Measurements from ENCODE around the gene AOC1.

The AOC1 gene

DNA sequence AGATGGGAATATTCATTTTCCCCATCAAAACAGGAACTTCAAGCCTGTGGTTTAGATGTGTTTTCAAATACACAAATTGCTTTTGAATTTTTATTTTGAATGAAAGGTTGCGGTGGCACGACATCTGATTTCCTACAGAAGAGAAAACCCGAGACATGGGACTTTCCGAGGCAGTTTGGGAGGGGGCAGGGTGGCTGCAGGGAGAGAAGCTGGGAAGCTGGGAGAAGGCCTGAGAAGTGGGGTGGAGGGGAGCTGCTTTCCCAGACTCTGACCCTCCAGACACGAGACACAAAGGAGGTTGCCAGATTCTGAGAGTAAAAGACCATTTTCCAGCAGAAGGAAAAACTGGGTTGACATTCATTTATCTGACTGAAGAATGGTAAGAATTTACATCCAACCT, 32.2 kb upstream of the AOC1 start:
- no peaks in the 10 kb centered on the region for H3K9me3 ChIP-seq (ENCODE audit: control insufficient read depth in 2 of 2, low read length in 2 of 2)
- no peak overlapping the region for H3K4me3 ChIP-seq (ENCODE audit: low read length in 2 of 2)
- H3K27me3 ChIP-seq (ENCODE audit: control insufficient read depth in 2 of 2, insufficient read depth in 2 of 2, low read length in 2 of 2): no peaks in the 10 kb centered on the region
- H3K9ac ChIP-seq (ENCODE audit: low read depth in 1 of 2, low read length in 2 of 2): no peak overlapping the region
- no peaks in the 10 kb centered on the region for H3K4me1 ChIP-seq (ENCODE audit: control insufficient read depth in 2 of 2, insufficient read depth in 2 of 2, low read length in 2 of 2)
- H3K36me3 ChIP-seq (ENCODE audit: control insufficient read depth in 2 of 2, insufficient read depth in 2 of 2, low read length in 2 of 2): no peaks in the 10 kb centered on the region
- no peak overlapping the region for H3K27ac ChIP-seq (ENCODE audit: low read depth in 2 of 2, low read length in 2 of 2)

DNA sequence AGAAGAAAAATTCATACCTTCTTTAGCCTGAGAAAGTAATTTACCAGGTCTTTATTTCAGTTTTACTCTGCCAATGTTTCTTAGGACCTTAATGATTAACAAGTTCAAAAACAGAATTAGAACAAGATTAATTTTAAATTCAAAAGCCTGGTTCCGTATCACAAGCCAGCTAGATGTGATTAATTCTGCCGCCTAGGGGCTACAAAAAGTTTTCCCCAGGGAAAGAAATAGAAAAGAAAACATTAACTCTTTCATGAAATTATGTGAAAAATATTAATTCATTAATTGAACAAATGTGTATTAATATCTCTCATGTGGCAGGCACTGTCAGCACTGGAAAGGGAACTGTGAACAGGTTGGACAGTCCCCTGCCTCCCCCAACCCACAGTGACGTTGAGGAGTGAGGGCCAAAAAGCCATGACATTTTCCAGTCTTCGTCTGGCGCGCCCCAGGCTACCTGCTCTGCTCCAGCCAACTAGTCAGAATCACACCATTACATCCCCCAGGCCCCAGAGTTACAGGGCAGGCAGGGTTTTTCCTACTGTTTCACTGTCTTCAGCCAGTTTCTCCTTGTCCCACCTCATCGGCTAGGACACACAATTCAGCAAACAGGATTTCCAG, 31.6 kb upstream of the AOC1 start:
- Histone ChIP-seq H3K27ac (ENCODE audit: low read depth in 2 of 2, low read length in 2 of 2) (no peak overlapping the region), H3K4me3 (ENCODE audit: low read length in 2 of 2) (no peak overlapping the region), H3K27me3 (ENCODE audit: control insufficient read depth in 2 of 2, insufficient read depth in 2 of 2, low read length in 2 of 2) (no peaks in the 10 kb centered on the region)

GRCh38 chr7:150823043-150823442, 29.3 kb upstream of the AOC1 start:
- H3K4me3 ChIP-seq (ENCODE audit: low read length in 2 of 2): no peak overlapping the region
- no peaks in the 10 kb centered on the region for H3K9me3 ChIP-seq (ENCODE audit: control insufficient read depth in 2 of 2, low read length in 2 of 2)
- no peaks in the 10 kb centered on the region for H3K27me3 ChIP-seq (ENCODE audit: control insufficient read depth in 2 of 2, insufficient read depth in 2 of 2, low read length in 2 of 2)
- H3K9ac ChIP-seq (ENCODE audit: low read depth in 1 of 2, low read length in 2 of 2): no peak overlapping the region
- H3K4me1 ChIP-seq (ENCODE audit: control insufficient read depth in 2 of 2, insufficient read depth in 2 of 2, low read length in 2 of 2): peaks cover 10 to 23% of the 10 kb centered on the region in 2 donors
- no peaks in the 10 kb centered on the region for H3K36me3 ChIP-seq (ENCODE audit: control insufficient read depth in 2 of 2, insufficient read depth in 2 of 2, low read length in 2 of 2)
- no peak overlapping the region for H3K27ac ChIP-seq (ENCODE audit: low read depth in 2 of 2, low read length in 2 of 2)

More for the DNA sequence above, 31.6 kb upstream of the AOC1 start:
- Histone ChIP-seq H3K9ac (ENCODE audit: low read depth in 1 of 2, low read length in 2 of 2) (no peak overlapping the region), H3K9me3 (ENCODE audit: control insufficient read depth in 2 of 2, low read length in 2 of 2) (no peaks in the 10 kb centered on the region), H3K36me3 (ENCODE audit: control insufficient read depth in 2 of 2, insufficient read depth in 2 of 2, low read length in 2 of 2) (no peaks in the 10 kb centered on the region), H3K4me1 (ENCODE audit: control insufficient read depth in 2 of 2, insufficient read depth in 2 of 2, low read length in 2 of 2) (peaks cover 2 to 5% of the 10 kb centered on the region in 2 donors)

GRCh38 chr7:150823484-150824126, 28.7 kb upstream of the AOC1 start:
- Histone ChIP-seq H3K27ac (ENCODE audit: low read depth in 2 of 2, low read length in 2 of 2) (no peak overlapping the region), H3K4me1 (ENCODE audit: control insufficient read depth in 2 of 2, insufficient read depth in 2 of 2, low read length in 2 of 2) (peaks cover 10 to 23% of the 10 kb centered on the region in 2 donors), H3K4me3 (ENCODE audit: low read length in 2 of 2) (no peak overlapping the region), H3K9ac (ENCODE audit: low read depth in 1 of 2, low read length in 2 of 2) (no peak overlapping the region), H3K9me3 (ENCODE audit: control insufficient read depth in 2 of 2, low read length in 2 of 2) (no peaks in the 10 kb centered on the region), H3K27me3 (ENCODE audit: control insufficient read depth in 2 of 2, insufficient read depth in 2 of 2, low read length in 2 of 2) (no peaks in the 10 kb centered on the region), H3K36me3 (ENCODE audit: control insufficient read depth in 2 of 2, insufficient read depth in 2 of 2, low read length in 2 of 2) (no peaks in the 10 kb centered on the region)

DNA sequence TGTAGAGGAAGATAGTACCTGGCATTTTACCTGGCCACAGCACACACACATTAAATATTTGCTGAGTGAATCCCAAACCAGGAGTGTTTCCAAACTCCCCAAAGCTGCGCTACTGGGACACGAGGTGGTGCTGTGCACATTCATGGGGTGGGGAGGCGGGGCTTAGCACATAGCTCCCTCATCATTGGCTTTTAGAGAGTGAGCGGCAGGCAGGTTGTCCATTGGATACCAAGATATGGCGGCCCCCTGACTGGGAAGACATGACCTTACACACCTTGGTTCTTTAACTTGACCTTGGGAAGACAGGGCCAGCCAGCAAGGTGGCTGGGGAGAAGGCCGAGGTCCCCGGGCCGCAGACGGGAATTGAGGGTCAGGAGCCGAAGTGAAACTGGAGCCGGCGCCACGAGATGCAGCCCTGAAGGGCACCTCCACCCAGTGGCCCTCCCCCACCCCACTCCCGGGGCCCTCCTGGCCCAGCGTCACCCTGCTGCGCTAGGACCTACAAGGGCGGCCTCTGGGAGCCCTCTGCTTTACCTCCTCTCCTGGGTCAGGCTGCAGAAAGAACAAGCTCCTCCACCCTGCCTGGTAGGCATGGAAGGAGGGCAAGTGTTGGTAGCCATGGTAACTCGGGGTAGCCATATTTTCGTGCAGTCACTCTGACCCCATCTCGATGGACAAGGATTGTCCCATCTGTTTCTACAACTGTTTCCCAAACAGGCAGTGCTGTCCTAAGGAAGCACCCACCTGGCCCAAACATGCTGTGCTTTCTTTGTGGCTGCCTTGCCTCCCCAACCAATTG, 27.7 kb upstream of the AOC1 start:
- H3K4me1 ChIP-seq (ENCODE audit: control insufficient read depth in 2 of 2, insufficient read depth in 2 of 2, low read length in 2 of 2): peaks cover 10 to 23% of the 10 kb centered on the region in 2 donors
- no peak overlapping the region for H3K27ac ChIP-seq (ENCODE audit: low read depth in 2 of 2, low read length in 2 of 2)
- no peaks in the 10 kb centered on the region for H3K27me3 ChIP-seq (ENCODE audit: control insufficient read depth in 2 of 2, insufficient read depth in 2 of 2, low read length in 2 of 2)
- H3K9ac ChIP-seq (ENCODE audit: low read depth in 1 of 2, low read length in 2 of 2): no peak overlapping the region
- H3K4me3 ChIP-seq (ENCODE audit: low read length in 2 of 2): no peak overlapping the region
- H3K36me3 ChIP-seq (ENCODE audit: control insufficient read depth in 2 of 2, insufficient read depth in 2 of 2, low read length in 2 of 2): no peaks in the 10 kb centered on the region
- H3K9me3 ChIP-seq (ENCODE audit: control insufficient read depth in 2 of 2, low read length in 2 of 2): no peaks in the 10 kb centered on the region

GRCh38 chr7:150826061-150826849, 26.1 kb upstream of the AOC1 start:
- no peaks in the 10 kb centered on the region for H3K9me3 ChIP-seq (ENCODE audit: control insufficient read depth in 2 of 2, low read length in 2 of 2)
- H3K27me3 ChIP-seq (ENCODE audit: control insufficient read depth in 2 of 2, insufficient read depth in 2 of 2, low read length in 2 of 2): no peaks in the 10 kb centered on the region
- peak overlapping the region in 1 of 2 donors; percentile 45 for H3K9ac ChIP-seq (ENCODE audit: low read depth in 1 of 2, low read length in 2 of 2)
- peak overlapping the region; percentile 90 for H3K27ac ChIP-seq (ENCODE audit: low read depth in 2 of 2, low read length in 2 of 2)
- H3K36me3 ChIP-seq (ENCODE audit: control insufficient read depth in 2 of 2, insufficient read depth in 2 of 2, low read length in 2 of 2): no peaks in the 10 kb centered on the region
- H3K4me3 ChIP-seq (ENCODE audit: low read length in 2 of 2): peak overlapping the region; percentile 39 to 46
- peaks cover 15 to 35% of the 10 kb centered on the region in 2 donors for H3K4me1 ChIP-seq (ENCODE audit: control insufficient read depth in 2 of 2, insufficient read depth in 2 of 2, low read length in 2 of 2)

GRCh38 chr7:150828384-150828783, 23.9 kb upstream of the AOC1 start:
- Histone ChIP-seq H3K4me1 (ENCODE audit: control insufficient read depth in 2 of 2, insufficient read depth in 2 of 2, low read length in 2 of 2) (peaks cover 21 to 37% of the 10 kb centered on the region in 2 donors), H3K27ac (ENCODE audit: low read depth in 2 of 2, low read length in 2 of 2) (no peak overlapping the region), H3K36me3 (ENCODE audit: control insufficient read depth in 2 of 2, insufficient read depth in 2 of 2, low read length in 2 of 2) (no peaks in the 10 kb centered on the region), H3K9ac (ENCODE audit: low read depth in 1 of 2, low read length in 2 of 2) (no peak overlapping the region), H3K27me3 (ENCODE audit: control insufficient read depth in 2 of 2, insufficient read depth in 2 of 2, low read length in 2 of 2) (no peaks in the 10 kb centered on the region), H3K9me3 (ENCODE audit: control insufficient read depth in 2 of 2, low read length in 2 of 2) (no peaks in the 10 kb centered on the region), H3K4me3 (ENCODE audit: low read length in 2 of 2) (no peak overlapping the region)

DNA sequence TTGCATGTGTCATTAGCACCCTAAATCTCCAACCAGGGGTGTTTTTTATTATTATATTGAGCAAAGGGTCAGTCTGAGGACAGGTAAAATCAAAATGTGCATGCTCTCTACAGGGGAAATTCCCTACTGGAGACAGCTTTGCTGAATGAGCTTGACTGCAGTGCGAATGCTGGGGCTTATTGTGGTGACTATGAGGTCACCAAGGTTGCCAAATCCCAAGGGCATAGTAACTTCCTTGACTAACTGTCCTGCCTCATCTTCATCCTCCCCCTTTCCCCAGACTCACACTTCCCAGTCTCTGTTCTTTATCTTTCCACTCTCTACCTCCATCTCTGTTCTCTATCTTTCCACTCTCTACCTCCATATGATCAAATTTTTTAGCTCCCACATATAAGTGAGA, 22.9 kb upstream of the AOC1 start:
- H3K27me3 ChIP-seq (ENCODE audit: control insufficient read depth in 2 of 2, insufficient read depth in 2 of 2, low read length in 2 of 2): no peaks in the 10 kb centered on the region
- H3K4me3 ChIP-seq (ENCODE audit: low read length in 2 of 2): no peak overlapping the region
- no peak overlapping the region for H3K27ac ChIP-seq (ENCODE audit: low read depth in 2 of 2, low read length in 2 of 2)
- no peak overlapping the region for H3K9ac ChIP-seq (ENCODE audit: low read depth in 1 of 2, low read length in 2 of 2)
- no peaks in the 10 kb centered on the region for H3K36me3 ChIP-seq (ENCODE audit: control insufficient read depth in 2 of 2, insufficient read depth in 2 of 2, low read length in 2 of 2)
- H3K4me1 ChIP-seq (ENCODE audit: control insufficient read depth in 2 of 2, insufficient read depth in 2 of 2, low read length in 2 of 2): peaks cover 21 to 37% of the 10 kb centered on the region in 2 donors
- no peaks in the 10 kb centered on the region for H3K9me3 ChIP-seq (ENCODE audit: control insufficient read depth in 2 of 2, low read length in 2 of 2)

- H3K27me3 ChIP-seq (ENCODE audit: control insufficient read depth in 2 of 2, insufficient read depth in 2 of 2, low read length in 2 of 2): no peaks in the 10 kb centered on the region
- no peaks in the 10 kb centered on the region for H3K9me3 ChIP-seq (ENCODE audit: control insufficient read depth in 2 of 2, low read length in 2 of 2)
- peak overlapping the region; percentile 73 to 74 for H3K27ac ChIP-seq (ENCODE audit: low read depth in 2 of 2, low read length in 2 of 2)
- peaks cover 17 to 29% of the 10 kb centered on the region in 2 donors for H3K4me1 ChIP-seq (ENCODE audit: control insufficient read depth in 2 of 2, insufficient read depth in 2 of 2, low read length in 2 of 2)
- H3K36me3 ChIP-seq (ENCODE audit: control insufficient read depth in 2 of 2, insufficient read depth in 2 of 2, low read length in 2 of 2): no peaks in the 10 kb centered on the region
- H3K9ac ChIP-seq (ENCODE audit: low read depth in 1 of 2, low read length in 2 of 2): no peak overlapping the region
- no peak overlapping the region for H3K4me3 ChIP-seq (ENCODE audit: low read length in 2 of 2)
Measured at GRCh38 chr7:150830937-150831336, 21.4 kb upstream of the AOC1 start.

Measured in mucosa of rectum (tissue), 2 donors.